H1 (cell line): Measurements from ENCODE around the gene SOX1. TPM values are rescaled to one million over a fixed set of nuclear protein-coding genes. Genes with fewer than 3 reads are reported as not detected.
A peak's percentile ranks its signal among the peaks of the same experiment; 100 is the strongest.

Experiments used
- CTCF ChIA-PET: fragments of 300-600 bp; sonication (Branson Sonifier 250); formaldehyde crosslinking; loops from one replicate; lab custom pipeline; 2021; ENCODE audit not compliant: partially characterized antibody; lab: Charles Lee
- POLR2A ChIA-PET: fragments of 300-600 bp; sonication (Branson Sonifier 250); formaldehyde crosslinking; loops from one replicate; lab custom pipeline; 2021; ENCODE audit warnings: inconsistent platforms; ENCODE audit not compliant: partially characterized antibody; lab: Charles Lee
- DNase-seq, 2 experiments: peaks; one replicate each; pipeline versions ENCODE4 v3.0.0 to v3.0.0-alpha.2; 2010 to 2022; ENCODE audit warnings: low spot score in 2 of 2, low read depth in 1 of 2, mixed read lengths in 1 of 2
- FAIRE-seq: peaks from 2 replicates; lab custom pipeline; 2011; peaks lifted over from hg19 to GRCh38; lab: Jason Lieb, UNC
- H2AFZ ChIP-seq: 2 replicates; pipeline ENCODE4 v1.8.1; 2012; ENCODE audit warnings: low read length, inconsistent platforms
- H2AK5ac ChIP-seq: 2 replicates; pipeline ENCODE4 v1.6.1; 2013; ENCODE audit warnings: low read depth, low read length
- H2BK120ac ChIP-seq: replicated peaks from 2 replicates; pipeline ENCODE3; 2013; ENCODE audit warnings: low read depth, low read length, inconsistent platforms
- H2BK12ac ChIP-seq: 2 replicates; pipeline ENCODE4 v1.6.1; 2013; ENCODE audit warnings: low read depth, low read length
- H2BK15ac ChIP-seq: 2 replicates; pipeline ENCODE4 v1.6.1; 2013; ENCODE audit warnings: low read length
- H2BK20ac ChIP-seq: 2 replicates; pipeline ENCODE4 v1.6.1; 2013; ENCODE audit warnings: low read length
- H2BK5ac ChIP-seq: 2 replicates; pipeline ENCODE4 v1.6.1; 2013; ENCODE audit warnings: low read depth, low read length
- H3K14ac ChIP-seq: 2 replicates; pipeline ENCODE4 v1.6.1; 2013; ENCODE audit warnings: inconsistent platforms; ENCODE audit not compliant: insufficient read length
- H3K18ac ChIP-seq: 2 replicates; pipeline ENCODE4 v1.6.1; 2013; ENCODE audit warnings: low read length; ENCODE audit errors: extremely low read depth
- H3K23ac ChIP-seq: 2 replicates; pipeline ENCODE4 v1.6.1; 2013; ENCODE audit warnings: inconsistent platforms; ENCODE audit not compliant: insufficient read length
- H3K23me2 ChIP-seq: 2 replicates; pipeline ENCODE4 v1.6.1; 2013; ENCODE audit warnings: low read depth, low read length
- H3K27ac ChIP-seq: 2 replicates; pipeline ENCODE4 v1.6.1; 2011; ENCODE audit warnings: low read depth, low read length, inconsistent platforms
- H3K27me3 ChIP-seq, 4 experiments: replicated peaks in 1 of 4; 1 replicate in 1 of 4; 2 replicates in 3 of 4; pipeline versions ENCODE4 v1.6.1 to v1.8.1; 2011 to 2013; ENCODE audit warnings: low read length in 3 of 4, mild to moderate bottlenecking in 3 of 4, inconsistent platforms in 2 of 4, mixed read lengths in 2 of 4, moderate library complexity in 1 of 4; ENCODE audit not compliant: control insufficient read depth in 3 of 4, insufficient read depth in 3 of 4; ENCODE audit errors: extremely low read depth in 1 of 4
- H3K36me3 ChIP-seq, 4 experiments: 2 replicates each; pipeline versions ENCODE4 v1.6.1 to v1.8.1; 2011 to 2013; ENCODE audit warnings: mild to moderate bottlenecking in 4 of 4, low read length in 3 of 4, moderate library complexity in 2 of 4, control low read depth in 1 of 4, inconsistent platforms in 1 of 4; ENCODE audit not compliant: insufficient read depth in 4 of 4, control insufficient read depth in 2 of 4
- H3K4ac ChIP-seq: replicated peaks from 2 replicates; pipeline ENCODE3; 2013; ENCODE audit warnings: low read length, low read depth, mixed read lengths, inconsistent platforms; ENCODE audit not compliant: insufficient read length
- H3K4me1 ChIP-seq, 4 experiments: replicated peaks in 1 of 4; 1 replicate in 1 of 4; 2 replicates in 3 of 4; pipeline versions ENCODE4 v1.6.1 to v1.8.1; 2011 to 2013; ENCODE audit warnings: low read length in 3 of 4, inconsistent platforms in 2 of 4, mixed read lengths in 1 of 4; ENCODE audit not compliant: insufficient read depth in 4 of 4, control insufficient read depth in 3 of 4
- H3K4me2 ChIP-seq, 2 experiments: 2 replicates each; pipeline versions ENCODE4 v1.6.1 to v1.8.1; 2011 to 2013; ENCODE audit warnings: low read depth in 2 of 2, low read length in 2 of 2, control low read depth in 1 of 2, inconsistent platforms in 1 of 2, mild to moderate bottlenecking in 1 of 2; ENCODE audit not compliant: insufficient read depth in 1 of 2
- H3K4me3 ChIP-seq, 4 experiments: fragments of 200-600, 300-600 bp in 1 of 4; sonication (generic), shearing (Covaris generic), sonication (Bioruptor Twin) in 1 of 4; 2 replicates each; pipeline versions ENCODE4 v1.5.1 to v1.8.1; 2011 to 2016; ENCODE audit warnings: low read length in 4 of 4, low read depth in 3 of 4, control low read depth in 2 of 4, inconsistent platforms in 2 of 4, mild to moderate bottlenecking in 2 of 4, mixed read lengths in 1 of 4, moderate library complexity in 1 of 4; ENCODE audit not compliant: insufficient read depth in 2 of 4; ENCODE audit errors: extremely low read depth in 1 of 4
- H3K56ac ChIP-seq: replicated peaks from 2 replicates; pipeline ENCODE3; 2013; ENCODE audit warnings: low read depth, mild to moderate bottlenecking, mixed read lengths, low read length, inconsistent platforms; ENCODE audit not compliant: insufficient read length
- H3K79me1 ChIP-seq: 2 replicates; pipeline ENCODE4 v1.6.1; 2013; ENCODE audit warnings: low read depth, low read length, control low read depth
- H3K79me2 ChIP-seq, 2 experiments: 2 replicates each; pipeline versions ENCODE4 v1.6.1 to v1.8.1; 2012 to 2013; ENCODE audit warnings: low read length in 2 of 2, mild to moderate bottlenecking in 2 of 2, inconsistent platforms in 1 of 2; ENCODE audit not compliant: insufficient read depth in 2 of 2, control insufficient read depth in 1 of 2
- H3K9ac ChIP-seq, 4 experiments: replicated peaks in 1 of 4; 1 replicate in 1 of 4; 2 replicates in 3 of 4; pipeline versions ENCODE4 v1.6.1 to v1.8.1; 2011 to 2013; ENCODE audit warnings: low read depth in 3 of 4, low read length in 3 of 4, control low read depth in 2 of 4, mild to moderate bottlenecking in 2 of 4, moderate library complexity in 2 of 4, inconsistent platforms in 1 of 4; ENCODE audit errors: extremely low read depth in 1 of 4
- H3K9me3 ChIP-seq, 2 experiments: 2 replicates each; pipeline versions ENCODE4 v1.6.1 to v1.8.1; 2012 to 2013; ENCODE audit warnings: mild to moderate bottlenecking in 2 of 2, moderate library complexity in 2 of 2, control low read depth in 1 of 2, inconsistent platforms in 1 of 2, low read depth in 1 of 2, low read length in 1 of 2, mixed read lengths in 1 of 2; ENCODE audit not compliant: insufficient read depth in 2 of 2
- H4K20me1 ChIP-seq, 2 experiments: replicated peaks in 1 of 2; 2 replicates each; pipeline versions ENCODE3 to v1.8.1; 2011 to 2013; ENCODE audit warnings: inconsistent platforms in 2 of 2, low read length in 2 of 2, mild to moderate bottlenecking in 1 of 2; ENCODE audit not compliant: insufficient read depth in 2 of 2, control insufficient read depth in 1 of 2
- H4K5ac ChIP-seq: 2 replicates; pipeline ENCODE4 v1.6.1; 2013; ENCODE audit warnings: low read length, low read depth, mixed read lengths, inconsistent platforms; ENCODE audit not compliant: insufficient read length
- H4K8ac ChIP-seq: 2 replicates; pipeline ENCODE4 v1.8.0; 2013; ENCODE audit warnings: mild to moderate bottlenecking, moderate library complexity, low read length, inconsistent platforms; ENCODE audit not compliant: insufficient read depth; ENCODE audit errors: extremely low read depth
- H4K91ac ChIP-seq: replicated peaks from 2 replicates; pipeline ENCODE3; 2013; ENCODE audit warnings: low read length, mixed read lengths, inconsistent platforms; ENCODE audit not compliant: insufficient read length
- ASH2L ChIP-seq: fragments of 200-600, 300-600 bp; sonication (generic); IDR thresholded peaks from one replicate; pipeline ENCODE4 v1.7.1; 2017; ENCODE audit warnings: low read length
- BACH1 ChIP-seq: IDR thresholded peaks from 2 replicates; pipeline ENCODE4 v1.6.1; 2012; ENCODE audit warnings: low read length, improper control_type of control experiment
- BRCA1 ChIP-seq: IDR thresholded peaks from 2 replicates; pipeline ENCODE4 v1.6.1; 2012; ENCODE audit warnings: low read depth, low read length, improper control_type of control experiment
- CBX5 ChIP-seq: fragments of 300-800, 300-1000 bp; sonication (generic); IDR thresholded peaks from 2 replicates; pipeline ENCODE4 v1.7.1; 2016; ENCODE audit warnings: antibody characterized with exemption, low read length, low read depth
- CBX8 ChIP-seq: fragments of 300-800, 300-1000 bp; sonication (generic); IDR thresholded peaks from 2 replicates; pipeline ENCODE4 v1.7.1; 2016; ENCODE audit warnings: low read depth, low read length, borderline replicate concordance
- CREB1 ChIP-seq: IDR thresholded peaks from 2 replicates; pipeline ENCODE4 v1.6.1; 2012; ENCODE audit warnings: inconsistent platforms
- JUN ChIP-seq: IDR thresholded peaks from 2 replicates; pipeline ENCODE4 v1.6.1; 2011; ENCODE audit warnings: low read depth, mild to moderate bottlenecking, improper control_type of control experiment, low read length
- KDM4A ChIP-seq: IDR thresholded peaks from one replicate; pipeline ENCODE4 v1.7.1; 2012; ENCODE audit warnings: low read depth, mild to moderate bottlenecking, moderate library complexity, low read length, inconsistent platforms; ENCODE audit not compliant: severe bottlenecking
- POLR2AphosphoS5 ChIP-seq: IDR thresholded peaks from 2 replicates; pipeline ENCODE4 v1.6.1; 2011; ENCODE audit warnings: low read depth, low read length
- RNF2 ChIP-seq: fragments of 200-900, 300-1000 bp; sonication (generic); IDR thresholded peaks from 2 replicates; pipeline ENCODE4 v1.7.1; 2016; ENCODE audit warnings: borderline replicate concordance, low read depth, mild to moderate bottlenecking, antibody characterized with exemption, low read length; ENCODE audit not compliant: poor library complexity, severe bottlenecking; ENCODE audit errors: missing control alignments
- SIX5 ChIP-seq: IDR thresholded peaks from 2 replicates; pipeline ENCODE4 v1.6.1; 2011; ENCODE audit warnings: mild to moderate bottlenecking, low read depth, low read length
- SUZ12 ChIP-seq: fragments of 200-600 bp; sonication (generic); IDR thresholded peaks from 2 replicates; pipeline ENCODE4 v1.6.1; 2012; ENCODE audit warnings: mild to moderate bottlenecking, inconsistent platforms, low read length, moderate library complexity, mixed read lengths
- YY1 ChIP-seq: IDR thresholded peaks from 2 replicates; pipeline ENCODE4 v1.6.1; 2011; ENCODE audit warnings: low read depth, mild to moderate bottlenecking, low read length
- WGBS, 2 experiments: shearing (Covaris generic) in 1 of 2; methylation state at CpG; one replicate each; pipeline versions ENCODE4 v1.1.6 to v1.1.7; 2013 to 2015; ENCODE audit warnings: low lambda C conversion rate in 2 of 2, mixed read lengths in 2 of 2, inconsistent platforms in 1 of 2, low coverage in 1 of 2, missing lambda C conversion rate in 1 of 2; ENCODE audit not compliant: insufficient replicate concordance in 2 of 2, insufficient coverage in 1 of 2, insufficient read length in 1 of 2; ENCODE audit errors: extremely low coverage in 1 of 2, missing lambda C conversion rate in 1 of 2; 5-methylcytosine and 5-hydroxymethylcytosine counted together
- polyA plus RNA-seq, 7 experiments: library from polyadenylated mRNA; depleted of rRNA in 3 of 7; stranded (reverse) in 5 of 7; unstranded in 2 of 7; fragments of >200 nt in 5 of 7; fragments of 200-250 nt in 2 of 7; gene quantifications; 1 replicate in 5 of 7; 2 replicates in 1 of 7; 4 replicates in 1 of 7; pipeline versions ENCODE4 v1.2.1 to v1.2.3, GENCODE V29; 2011 to 2013; ENCODE audit warnings: missing spikeins in 2 of 7, mixed read lengths in 2 of 7
- total RNA-seq: library from RNA; stranded (reverse); fragmentation: NEBNext Ultra II Directional; extraction: Animal tissue kit (Norgen Biotek cat#: 25700); gene quantifications from 2 replicates; pipeline ENCODE4 v1.2.1, GENCODE V29; 2021

The SOX1 gene
- total and polyA plus RNA-seq, 2 of the 8 experiments (the other 6 are each of a cell fraction or from before 2014, with no cell fraction given) = 0.03 to 0.09 TPM

DNA sequence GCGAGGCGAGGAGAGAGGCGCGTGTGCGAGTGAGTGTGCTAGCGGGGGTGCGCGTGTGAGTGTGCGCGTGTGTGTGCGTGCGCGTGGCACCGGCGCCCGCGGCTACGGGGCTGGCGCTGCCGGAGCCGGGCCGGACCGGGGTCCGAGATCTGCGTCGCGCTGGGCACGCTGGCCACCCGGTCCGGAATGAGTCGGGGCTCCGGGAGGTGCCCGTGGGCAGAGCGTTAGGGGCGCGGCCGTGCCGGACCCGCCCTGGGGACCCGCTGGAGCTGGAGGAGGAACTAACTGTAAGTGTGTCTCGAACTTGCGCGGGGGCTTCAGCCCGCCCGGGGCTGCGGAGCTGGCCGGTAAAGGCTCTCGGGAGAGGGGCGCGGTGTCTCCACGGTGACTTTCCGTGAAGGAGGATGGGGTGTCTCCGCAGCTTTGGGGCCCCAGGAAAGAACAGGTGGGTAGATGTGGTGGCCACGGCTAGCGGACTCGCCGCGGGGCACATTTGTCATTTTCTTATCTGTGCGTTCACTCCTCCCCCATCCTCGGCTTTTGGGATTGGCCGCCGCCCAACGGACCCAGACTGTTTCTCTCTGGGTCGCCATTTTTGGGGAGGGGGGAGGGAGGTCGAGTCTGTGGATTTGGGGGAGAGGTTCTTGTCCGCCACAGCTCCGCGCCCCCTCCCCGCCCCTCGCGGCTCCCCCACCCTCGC, 10.1 kb upstream of the SOX1 start:
- no peak overlapping the region; the same call in 1 of the 2 replicates for H3K18ac ChIP-seq
- no peak overlapping the region for H2BK5ac ChIP-seq
- H3K56ac ChIP-seq = no peak overlapping the region
- peaks cover 95 to 100% (median 98%) of the 10 kb centered on the region in 4 experiments for H3K27me3 ChIP-seq
- no peaks in the 10 kb centered on the region; a peak in 1 of 4 replicates for H3K9me3 ChIP-seq
- H3K36me3 ChIP-seq = peaks cover 0 to 6% (median 0%) of the 10 kb centered on the region in 4 experiments; a peak in 1 of 8 replicates
- H2AFZ ChIP-seq = no peak overlapping the region
- H3K4ac ChIP-seq = no peak overlapping the region
- 2% methylated on average over 54 of the region's 72 CpGs; no CpG with 5 or more reads in 1 of the 2 experiments for WGBS, 2 experiments
- no peak for FAIRE-seq
- peak overlapping the region; percentile 68 to 69 for H3K4me2 ChIP-seq
- peak in 1 of 2 experiments; percentile 61 for DNase-seq
- no peak overlapping the region for H3K14ac ChIP-seq
- peaks cover 13 to 22% of the 10 kb centered on the region in 2 experiments for H4K20me1 ChIP-seq
- CTCF ChIA-PET = interaction anchor here (0.6 to 5.6 kb wide), 2 partner anchors 387 to 405 kb away, joined by 3 to 51 read pairs; no protein-coding TSS in a partner anchor
- no peaks in the 10 kb centered on the region for H3K79me2 ChIP-seq
- H3K23me2 ChIP-seq = peaks cover 5% of the 10 kb centered on the region; the same call in 1 of the 2 replicates
- H4K8ac ChIP-seq = peak overlapping the region; percentile 15; the same call in 1 of the 2 replicates
- H4K5ac ChIP-seq = no peak overlapping the region
- H2BK15ac ChIP-seq = no peak overlapping the region
- H2AK5ac ChIP-seq = no peak overlapping the region
- no peak overlapping the region for H2BK120ac ChIP-seq
- TF ChIP-seq JUN (no peak), CBX5 (no peak), YY1 (peak; percentile 38; the same call in 1 of the 2 replicates), KDM4A (peak; percentile 72), CREB1 (no peak), CBX8 (no peak), SIX5 (no peak), BRCA1 (no peak), BACH1 (peak; percentile 42; the same call in 1 of the 2 replicates), SUZ12 (peak; percentile 70), RNF2 (peak; percentile 26), ASH2L (no peak), POLR2AphosphoS5 (no peak)
- H2BK12ac ChIP-seq = no peak overlapping the region
- no peak overlapping the region for H2BK20ac ChIP-seq
- POLR2A ChIA-PET = interaction anchor here (0.6 to 5.1 kb wide), 3 partner anchors 14 to 883 kb away, joined by 3 to 25 read pairs (median 3); no protein-coding TSS in a partner anchor
- no peaks in the 10 kb centered on the region for H3K79me1 ChIP-seq
- H3K4me3 ChIP-seq = peak overlapping the region; percentile 13 to 55 (median 38); a peak in 7 of 8 replicates
- H3K23ac ChIP-seq = no peak overlapping the region
- H3K4me1 ChIP-seq = peaks cover 3 to 41% (median 23%) of the 10 kb centered on the region in 4 experiments
- H3K27ac ChIP-seq = no peak overlapping the region
- H4K91ac ChIP-seq = no peak overlapping the region
- peak overlapping the region in 1 of 4 experiments; percentile 44; a peak in 1 of 7 replicates for H3K9ac ChIP-seq
